HG02981 (cell line): ENCODE measurements around the gene MYF5.

Source experiments
- ATAC-seq: cut with Tn5 transposase; IDR thresholded peaks from one replicate; pipeline ENCODE4 v1.9.1; 2021; ENCODE audit warnings: mild to moderate bottlenecking, moderate library complexity; ENCODE audit not compliant: unreplicated experiment

The MYF5 gene

DNA sequence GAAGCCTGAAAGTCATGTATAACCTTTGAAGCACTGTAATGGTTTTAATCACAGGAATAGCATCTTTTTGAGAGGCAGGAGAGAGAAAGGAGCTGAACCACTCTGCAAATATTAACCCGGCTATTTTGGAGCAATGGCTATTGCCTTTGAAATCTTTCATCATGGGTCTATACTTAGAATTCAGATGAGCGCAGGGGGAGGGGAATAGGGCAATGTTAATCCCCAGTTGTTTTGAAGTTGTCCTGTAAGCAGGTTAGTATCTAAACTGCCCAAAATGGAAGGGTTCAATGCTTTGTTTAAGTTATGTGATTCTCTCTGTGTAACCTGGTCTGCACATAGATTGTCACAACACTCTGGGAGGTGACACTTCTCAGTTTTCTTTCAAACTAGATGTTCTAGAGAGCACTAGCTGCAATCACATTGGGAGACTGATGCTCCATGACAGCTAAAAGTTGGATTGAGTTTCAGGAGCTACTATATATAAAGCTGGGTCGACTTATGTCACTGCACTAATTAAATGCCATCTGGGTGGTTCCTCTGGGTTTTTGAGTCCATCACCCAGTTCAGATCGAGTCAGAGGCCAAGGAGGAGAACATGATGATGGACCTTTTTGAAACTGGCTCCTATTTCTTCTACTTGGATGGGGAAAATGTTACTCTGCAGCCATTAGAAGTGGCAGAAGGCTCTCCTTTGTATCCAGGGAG is 9.4 kb upstream of the MYF5 start, which contains the start of gene MYF6:
TSS of gene MYF6 (plus strand) at position 509 of the 704 bp plus-strand sequence. CDS start at position 595, 86 bp downstream.
- no peak for ATAC-seq

DNA sequence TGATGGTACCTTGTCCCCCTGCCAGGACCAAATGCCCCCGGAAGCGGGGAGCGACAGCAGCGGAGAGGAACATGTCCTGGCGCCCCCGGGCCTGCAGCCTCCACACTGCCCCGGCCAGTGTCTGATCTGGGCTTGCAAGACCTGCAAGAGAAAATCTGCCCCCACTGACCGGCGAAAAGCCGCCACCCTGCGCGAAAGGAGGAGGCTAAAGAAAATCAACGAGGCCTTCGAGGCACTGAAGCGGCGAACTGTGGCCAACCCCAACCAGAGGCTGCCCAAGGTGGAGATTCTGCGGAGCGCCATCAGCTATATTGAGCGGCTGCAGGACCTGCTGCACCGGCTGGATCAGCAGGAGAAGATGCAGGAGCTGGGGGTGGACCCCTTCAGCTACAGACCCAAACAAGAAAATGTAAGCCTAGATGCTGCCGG is 8.9 kb upstream of the MYF5 start:
- ATAC-seq: no peak

DNA sequence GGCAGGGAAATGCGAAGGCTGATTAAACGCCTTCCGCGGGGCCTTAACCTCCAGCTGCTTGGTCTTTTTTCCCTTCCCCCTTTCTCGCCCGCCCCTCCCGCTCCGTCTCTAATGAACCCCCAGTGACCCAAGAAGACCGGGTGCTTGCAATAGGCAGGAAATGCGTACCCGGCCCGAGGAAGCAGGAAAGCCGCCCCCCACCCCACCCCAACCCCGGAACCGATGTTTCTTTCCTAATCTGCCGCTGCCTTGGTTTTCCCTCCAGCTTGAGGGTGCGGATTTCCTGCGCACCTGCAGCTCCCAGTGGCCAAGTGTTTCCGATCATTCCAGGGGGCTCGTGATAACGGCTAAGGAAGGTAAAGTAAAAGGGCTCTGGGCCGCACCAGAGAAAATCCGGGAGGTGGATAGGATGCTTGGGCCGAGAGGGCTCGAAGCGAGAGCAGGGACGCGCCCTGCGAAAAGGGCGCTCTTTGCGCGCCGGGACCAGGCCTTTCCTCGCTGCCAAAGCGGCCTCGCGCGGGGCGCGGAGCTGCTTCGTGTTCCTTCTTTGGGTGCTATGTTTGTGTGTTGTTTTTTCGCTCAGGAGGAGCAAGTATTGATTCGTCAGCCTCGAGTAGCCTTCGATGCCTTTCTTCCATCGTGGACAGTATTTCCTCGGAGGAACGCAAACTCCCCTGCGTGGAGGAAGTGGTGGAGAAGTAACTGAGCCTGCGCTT is 8.3 kb upstream of the MYF5 start:
- no peak for ATAC-seq

DNA sequence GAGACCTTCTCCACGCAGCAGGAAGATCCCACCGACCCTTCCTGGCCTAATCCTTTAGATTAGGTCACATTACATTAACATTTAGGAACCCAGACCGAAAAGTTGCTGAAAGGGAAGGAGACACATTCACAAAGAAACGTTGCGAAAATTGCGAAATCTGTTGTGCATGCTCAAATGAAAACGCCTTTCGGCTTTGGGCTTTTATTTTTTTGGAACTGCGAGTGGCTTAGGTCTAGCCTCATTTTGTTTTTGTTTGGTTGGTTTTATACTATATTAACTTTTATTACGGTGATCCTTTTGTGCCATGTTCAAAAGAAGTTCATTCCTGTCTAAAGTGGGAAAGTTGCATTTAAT is 7.8 kb upstream of the MYF5 start:
- ATAC-seq: no peak

DNA sequence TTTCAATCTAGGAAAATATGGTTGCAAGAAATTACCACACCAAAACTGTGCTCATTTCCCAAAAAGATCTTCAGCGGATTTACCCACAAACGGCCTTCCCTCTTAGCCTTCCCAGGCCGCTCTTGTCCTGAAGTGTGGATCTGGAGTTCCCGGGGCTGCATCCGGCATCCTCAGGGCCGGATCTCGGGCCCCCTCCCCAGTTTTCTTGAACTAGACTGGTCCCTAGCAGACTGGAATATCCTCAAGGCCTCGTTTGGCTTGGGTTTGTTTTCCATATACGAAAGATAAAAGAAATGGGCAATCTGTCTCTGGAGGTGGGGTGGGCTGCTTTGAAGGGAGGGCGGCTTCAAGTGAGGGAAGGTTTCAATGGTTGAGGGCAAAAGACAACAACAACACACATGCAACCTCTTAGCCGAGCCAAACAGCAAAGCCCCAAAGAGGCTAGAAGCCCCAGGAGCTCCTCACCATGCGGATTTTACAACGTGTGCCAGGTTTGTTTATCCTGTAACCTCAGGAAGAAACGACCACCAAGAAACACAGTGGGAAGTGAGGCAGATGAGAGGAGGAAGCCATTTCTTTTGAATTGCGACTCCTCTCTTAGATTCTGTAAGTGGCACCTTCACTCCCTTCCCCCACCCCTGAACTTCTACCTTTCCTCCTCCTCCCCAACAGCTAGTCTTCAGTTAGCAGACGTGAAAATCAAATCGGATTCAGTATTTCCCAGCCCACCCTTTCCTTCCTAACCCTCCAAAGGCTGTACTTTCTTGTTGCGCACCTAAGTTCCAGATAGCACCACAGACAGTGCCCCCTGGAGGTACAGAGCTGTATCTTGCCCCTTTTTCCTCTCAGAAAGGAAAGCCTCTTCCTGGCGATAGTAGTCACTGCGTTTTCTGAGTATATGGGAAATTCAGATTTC is 6.6 kb upstream of the MYF5 start:
- ATAC-seq: no peak

DNA sequence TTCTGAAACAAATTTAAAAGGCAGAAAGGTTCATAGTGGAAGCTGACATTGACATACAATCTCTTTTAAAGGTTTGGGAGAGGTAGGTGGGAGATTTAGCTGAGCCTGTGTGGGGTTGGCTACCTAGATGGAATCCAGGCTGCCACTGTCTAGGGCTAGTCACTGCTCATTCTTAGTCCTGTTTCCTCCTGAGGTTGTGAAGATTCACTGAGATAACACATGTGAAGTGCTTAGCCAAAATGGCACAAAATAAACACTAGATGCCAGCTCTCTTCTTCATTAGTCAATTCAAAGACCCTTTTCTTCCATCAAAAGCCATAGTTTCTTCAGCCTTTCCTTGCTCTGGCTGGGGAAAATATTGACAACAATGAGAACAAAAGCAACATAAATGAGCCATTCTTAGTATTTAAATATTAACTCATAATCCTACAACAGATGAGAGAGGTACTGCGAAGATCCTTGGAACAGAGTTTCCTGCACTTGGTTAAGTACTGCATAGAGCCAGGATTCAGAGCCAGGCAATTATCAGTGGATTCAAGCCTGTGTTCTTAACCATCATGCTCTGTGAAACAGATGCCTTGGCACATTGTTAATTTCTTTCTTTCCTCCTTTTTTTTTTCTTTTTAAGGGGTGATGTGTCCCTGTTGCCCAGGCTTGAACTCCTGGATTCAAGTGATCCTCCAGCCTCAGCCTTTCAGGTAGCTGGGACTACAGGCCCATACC is 5.8 kb upstream of the MYF5 start:
- ATAC-seq: no peak

DNA sequence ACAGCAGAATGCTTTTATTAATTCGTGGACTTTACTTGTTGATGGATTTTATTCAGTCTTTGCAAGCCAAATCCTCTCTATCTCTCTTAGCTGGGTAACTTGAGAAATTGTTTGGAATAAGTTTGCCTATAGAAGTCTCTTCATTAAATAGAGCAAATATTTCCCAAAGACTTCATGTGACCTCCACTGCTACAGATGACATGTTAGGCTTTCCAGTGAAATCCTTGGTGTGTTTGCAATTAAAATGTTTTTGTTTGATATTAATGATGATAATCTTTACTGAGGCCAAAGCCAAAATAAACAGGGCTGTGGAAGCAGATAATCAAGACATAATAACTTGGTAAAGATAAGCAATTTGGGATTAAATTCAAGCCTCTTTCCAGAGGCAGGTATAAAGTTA is 4.8 kb upstream of the MYF5 start:
- ATAC-seq: no peak

DNA sequence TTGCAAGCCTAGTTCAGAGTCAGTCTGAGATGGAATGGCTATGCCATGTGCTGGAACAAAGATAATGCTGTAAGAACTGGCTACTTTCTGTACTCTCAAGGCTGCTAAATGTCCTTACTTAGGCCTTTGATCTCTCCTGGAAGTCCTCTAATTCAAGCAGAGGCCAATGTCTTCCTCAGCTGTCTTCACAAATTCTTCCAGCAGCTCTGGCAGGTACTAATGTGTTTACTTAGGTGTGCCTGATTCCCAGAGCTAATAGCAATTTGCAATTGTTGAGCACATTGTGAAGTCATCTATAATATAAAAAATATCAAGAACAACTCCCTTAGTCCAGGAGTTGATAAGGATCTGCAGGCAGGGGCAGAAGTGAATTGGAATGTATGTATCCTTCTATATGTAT is 3.8 kb upstream of the MYF5 start:
- no peak for ATAC-seq

- ATAC-seq: no peak
These were observed 3.3 kb upstream of the MYF5 start for GRCh38 chr12:80713419-80713818.

DNA sequence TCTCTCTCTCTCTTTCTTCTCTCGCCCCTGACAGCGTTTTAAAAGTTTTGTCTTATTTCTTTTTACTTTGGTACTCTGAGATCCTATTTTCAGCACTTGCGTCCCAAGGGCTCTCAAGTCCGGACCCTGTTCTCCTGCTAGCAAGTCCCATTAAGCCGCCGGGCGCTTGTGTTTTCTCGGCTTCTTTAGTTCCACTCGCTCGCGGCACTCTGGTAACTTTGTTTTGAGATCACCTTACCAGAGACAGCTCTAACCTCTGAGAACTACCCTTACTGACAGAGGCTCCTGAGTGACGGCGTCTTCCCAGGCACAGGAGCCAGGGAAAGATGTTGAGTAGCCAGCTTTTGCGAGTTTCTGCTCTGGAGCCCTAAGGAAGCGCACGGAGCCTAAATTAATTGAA is 2.7 kb upstream of the MYF5 start:
- ATAC-seq: no peak

- no peak for ATAC-seq
These were observed 1.9 kb upstream of the MYF5 start for GRCh38 chr12:80714846-80715245.

- ATAC-seq: no peak
These were observed 931 bp upstream of the MYF5 start for GRCh38 chr12:80715713-80716249.

DNA sequence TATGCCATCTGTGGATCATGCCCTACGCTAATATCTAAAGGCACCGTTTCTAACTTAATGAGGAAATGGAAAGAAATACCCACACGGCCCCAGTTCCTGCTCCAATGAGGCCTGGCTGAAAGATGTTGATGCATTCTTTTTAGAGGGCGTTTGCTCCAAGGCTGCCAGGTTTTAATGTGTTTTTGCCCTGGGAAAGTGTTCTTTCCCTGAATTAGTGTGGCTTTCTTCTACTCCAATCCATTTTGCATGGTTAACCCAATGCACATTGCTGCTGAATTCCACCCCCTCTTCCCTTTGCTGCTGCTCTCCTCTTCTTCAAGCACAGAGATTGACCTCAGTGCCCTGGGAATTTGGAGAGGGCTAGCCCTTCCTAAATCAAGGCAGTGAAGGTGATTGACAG is 1.1 kb downstream of the MYF5 start:
- no peak for ATAC-seq

DNA sequence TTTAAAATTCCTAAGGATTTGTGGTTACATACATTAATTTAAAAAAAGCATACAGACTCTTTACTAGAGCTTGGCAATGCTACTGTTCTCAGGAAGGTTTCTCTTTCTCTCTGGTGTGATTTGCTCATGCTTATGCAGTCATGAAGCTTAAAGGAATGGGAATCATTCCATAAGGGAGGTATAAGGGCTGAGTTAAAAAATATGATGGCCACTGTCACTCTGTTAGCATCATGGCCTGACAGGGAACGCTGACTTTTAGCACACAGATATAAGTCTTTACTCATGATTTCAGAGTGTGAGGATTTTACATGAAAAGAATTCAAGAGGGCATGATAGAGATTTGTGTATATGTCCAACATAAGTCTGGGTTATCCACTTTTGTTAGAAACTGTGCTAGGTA is 3.8 kb downstream of the MYF5 start:
- no peak for ATAC-seq

GRCh38 chr12:80721326-80721725 is 4.6 kb downstream of the MYF5 start:
- ATAC-seq: no peak

DNA sequence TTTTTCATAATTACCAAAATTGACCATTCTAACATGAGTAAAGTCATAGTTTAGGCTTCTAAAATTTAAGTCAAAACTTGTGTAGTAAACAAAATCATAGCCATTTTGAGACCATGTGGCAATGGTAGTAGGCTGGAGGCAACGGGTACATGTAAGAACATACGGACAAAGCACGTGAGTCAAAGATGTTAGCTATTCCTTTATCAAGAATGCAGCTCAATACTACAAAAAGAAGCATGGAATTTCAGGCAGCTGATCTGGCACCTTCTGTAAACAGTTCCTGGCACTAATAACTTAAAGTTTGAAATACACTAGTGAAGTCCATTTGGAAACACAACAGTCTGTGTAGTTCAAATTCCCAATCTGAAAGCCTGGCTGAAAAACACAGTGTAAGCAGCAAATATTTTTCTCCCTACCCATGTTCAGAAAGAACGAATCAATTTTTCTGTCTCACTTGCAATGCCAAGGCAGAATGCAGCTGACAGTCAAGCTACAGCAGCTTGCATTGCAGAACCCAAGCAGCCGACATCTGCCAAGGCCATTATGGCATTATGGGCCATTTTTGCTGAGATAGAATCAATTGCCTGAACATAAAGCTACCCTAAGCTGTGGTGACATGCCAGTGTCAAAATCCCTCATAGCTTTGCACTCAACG is 29.3 kb downstream of the MYF5 start:
- ATAC-seq: no peak

DNA sequence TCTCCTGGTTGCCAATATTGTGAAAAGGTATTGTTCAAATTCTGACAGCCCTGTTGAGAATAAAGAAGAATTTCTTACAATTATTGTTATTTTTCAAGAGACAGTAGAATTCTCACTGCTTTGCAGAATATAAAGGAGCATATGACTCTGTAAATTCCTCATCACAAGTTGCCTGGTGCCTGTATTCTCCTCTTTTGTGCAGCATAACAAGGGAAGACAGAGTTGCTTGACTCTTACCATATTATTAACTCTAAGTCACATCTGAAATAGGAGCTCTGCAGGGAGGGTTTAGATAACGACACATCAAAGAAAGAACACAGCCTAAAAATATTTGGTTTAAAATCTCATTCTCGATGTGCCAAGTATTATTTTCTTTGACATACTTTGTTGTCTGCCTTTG is 31.1 kb downstream of the MYF5 start:
- ATAC-seq: no peak

GRCh38 chr12:80749456-80749855 is 32.7 kb downstream of the MYF5 start:
- no peak for ATAC-seq

DNA sequence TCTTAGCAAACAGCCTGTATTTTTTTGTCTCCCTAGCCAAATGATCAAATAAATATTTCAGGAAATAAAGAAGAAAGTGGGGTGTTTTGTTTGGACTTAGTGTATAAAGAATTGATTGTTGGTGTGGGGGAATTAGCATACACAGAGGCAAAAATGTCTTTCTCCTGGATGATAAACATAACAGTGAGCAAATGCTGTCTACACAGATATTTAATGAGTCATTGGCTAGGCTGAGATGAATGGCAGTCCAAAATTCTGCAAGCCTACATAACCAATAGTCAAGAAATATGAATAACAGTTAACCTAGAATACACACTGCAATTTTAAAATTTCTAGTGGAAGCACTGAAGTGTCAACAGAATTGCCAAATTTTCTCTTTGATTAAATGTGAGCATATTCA is 35.8 kb downstream of the MYF5 start:
- no peak for ATAC-seq

GRCh38 chr12:80754274-80754673 is 37.6 kb downstream of the MYF5 start:
- ATAC-seq: no peak
